SJCRH30 (cell line): ENCODE measurements around the gene CPN1. TPM values are rescaled to one million over a fixed set of nuclear protein-coding genes. Genes with fewer than 3 reads are reported as not detected.
"Not testable (repeated sequence)": the region's sequence is repeated elsewhere in the genome, so short reads cannot be mapped to it uniquely, and the experiment has no call there.

Source experiments
- DNase-seq, 2 experiments: peaks; one replicate each; pipeline ENCODE4 v3.0.0-alpha.2; 2015 to 2020
- H3K27ac ChIP-seq: fragments of 250-450 bp; sonication (Bioruptor Pico); 2 replicates; pipeline ENCODE4 v1.5.1; 2020; ENCODE audit warnings: mild to moderate bottlenecking, moderate library complexity
- H3K27me3 ChIP-seq: fragments of 250-450 bp; sonication (Bioruptor Pico); 2 replicates; pipeline ENCODE4 v1.5.1; 2020; ENCODE audit warnings: mild to moderate bottlenecking, moderate library complexity
- H3K36me3 ChIP-seq: fragments of 250-450 bp; sonication (Bioruptor Pico); 2 replicates; pipeline ENCODE4 v1.5.1; 2020; ENCODE audit warnings: mild to moderate bottlenecking, moderate library complexity
- H3K4me1 ChIP-seq: fragments of 250-450 bp; sonication (Bioruptor Pico); 2 replicates; pipeline ENCODE4 v1.5.1; 2020; ENCODE audit warnings: mild to moderate bottlenecking, moderate library complexity
- H3K4me3 ChIP-seq: fragments of 250-450 bp; sonication (Bioruptor Pico); 2 replicates; pipeline ENCODE4 v1.5.1; 2020; ENCODE audit warnings: mild to moderate bottlenecking, moderate library complexity
- H3K9me3 ChIP-seq: fragments of 250-450 bp; sonication (Bioruptor Pico); replicated peaks from 2 replicates; pipeline ENCODE4 v1.5.1; 2020; ENCODE audit warnings: mild to moderate bottlenecking, moderate library complexity
- total RNA-seq: library from RNA; depleted of rRNA; stranded (reverse); fragments of >200 nt; shearing (Covaris generic); gene quantifications from 2 replicates; pipeline ENCODE4 v1.2.3, GENCODE V29; 2014

CPN1 gene
- total RNA-seq, 1 experiment from 2014 or later = not detected

DNA sequence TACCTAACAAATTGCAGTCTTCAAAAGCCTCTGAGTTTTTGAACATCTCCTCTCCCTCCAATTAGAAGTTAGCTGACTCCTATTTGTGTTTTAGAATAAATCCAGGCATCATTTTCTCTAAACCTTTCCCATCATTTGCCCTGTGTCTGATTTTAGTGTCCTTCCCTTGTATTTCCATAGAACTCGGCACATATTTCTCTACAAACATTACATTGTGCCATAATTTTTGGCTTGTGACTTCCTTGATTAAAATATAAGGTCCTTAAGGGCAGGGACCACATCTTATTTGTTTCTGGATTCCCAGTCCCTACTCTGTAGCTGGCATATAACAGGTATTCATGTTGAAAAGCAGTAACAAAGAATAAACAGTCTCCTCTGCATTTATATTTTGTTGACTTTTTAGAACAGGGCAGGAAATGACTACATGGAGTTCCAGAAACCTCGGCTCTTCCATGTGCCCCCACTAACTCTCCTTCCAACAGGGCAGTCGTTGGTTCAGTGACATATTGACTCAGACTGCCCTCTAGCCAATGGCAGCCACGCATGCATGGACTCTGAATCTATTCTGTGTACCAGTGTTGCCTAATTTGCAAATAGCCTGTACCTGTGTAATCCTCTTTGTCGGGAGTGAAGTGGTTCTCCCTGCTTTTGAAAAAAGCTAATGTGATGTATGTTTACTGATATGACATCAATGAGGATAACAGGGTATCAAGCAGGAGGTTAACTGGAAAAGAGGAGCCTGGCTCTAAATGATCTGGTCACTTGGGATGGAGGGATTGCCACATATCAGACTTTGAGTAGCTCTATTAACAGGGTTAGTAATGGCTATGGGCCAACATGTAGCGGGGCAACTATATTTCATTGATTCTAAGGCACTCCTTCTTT, 19.8 kb upstream of the CPN1 start:
- Histone ChIP-seq H3K27ac (no peak overlapping the region), H3K36me3 (no peaks in the 10 kb centered on the region), H3K27me3 (no peaks in the 10 kb centered on the region), H3K4me3 (no peak overlapping the region), H3K4me1 (no peaks in the 10 kb centered on the region), H3K9me3 (no peaks in the 10 kb centered on the region)
- no peak for DNase-seq

DNA sequence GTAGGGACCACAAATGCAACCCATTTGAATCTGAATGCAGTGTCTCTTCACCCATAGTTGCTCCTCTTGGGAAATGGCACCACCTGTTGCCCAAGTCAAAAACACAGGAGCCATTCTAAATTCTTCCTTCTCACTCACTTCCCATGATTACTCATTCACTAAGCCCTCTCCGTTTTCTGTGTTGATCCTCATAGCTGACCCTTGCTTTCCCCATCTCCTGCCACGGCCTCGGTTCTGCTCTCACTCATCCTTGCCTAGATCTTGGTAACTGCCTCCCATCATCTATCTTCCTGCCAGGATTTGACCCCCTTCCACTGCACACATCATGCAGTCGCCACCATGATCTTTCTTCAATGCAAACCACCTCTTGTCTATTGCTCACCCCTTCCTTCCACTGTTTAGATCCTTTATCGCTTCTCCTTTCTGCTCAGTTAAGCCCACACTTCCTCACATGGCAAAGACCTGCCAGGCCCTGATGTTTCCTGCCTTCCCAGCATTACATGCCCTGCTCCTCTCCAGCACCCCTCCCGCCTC, 19.0 kb upstream of the CPN1 start:
- no peaks in the 10 kb centered on the region for H3K9me3 ChIP-seq
- H3K4me3 ChIP-seq = no peak overlapping the region
- H3K27me3 ChIP-seq = no peaks in the 10 kb centered on the region
- H3K4me1 ChIP-seq = no peaks in the 10 kb centered on the region
- H3K36me3 ChIP-seq = no peaks in the 10 kb centered on the region
- no peak overlapping the region for H3K27ac ChIP-seq
- peak; percentile 21 to 65 for DNase-seq

DNA sequence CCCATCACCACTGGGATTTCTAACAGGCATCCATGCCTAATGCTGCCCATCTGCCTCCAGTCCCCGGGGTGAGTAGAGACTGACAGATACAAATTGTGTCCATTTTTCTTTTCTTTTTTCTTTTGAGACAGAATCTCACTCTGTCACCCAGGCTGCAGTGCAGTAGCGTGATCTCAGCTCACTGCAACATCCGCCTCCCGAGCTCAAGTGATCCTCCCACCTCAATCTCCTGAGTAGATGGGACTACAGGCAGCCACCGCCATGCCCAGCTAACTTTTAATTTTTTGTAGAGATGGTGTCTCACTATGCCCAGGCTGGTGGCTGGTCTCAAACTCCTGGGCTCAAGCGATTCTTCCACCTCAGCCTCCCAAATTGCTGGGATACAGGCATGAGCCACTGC, 7.6 kb upstream of the CPN1 start:
- DNase-seq = no peak
- H3K27me3 ChIP-seq = no peaks in the 10 kb centered on the region
- H3K27ac ChIP-seq = no peak overlapping the region
- no peak overlapping the region for H3K4me3 ChIP-seq
- no peaks in the 10 kb centered on the region for H3K4me1 ChIP-seq
- no peaks in the 10 kb centered on the region for H3K36me3 ChIP-seq
- H3K9me3 ChIP-seq = no peaks in the 10 kb centered on the region

DNA sequence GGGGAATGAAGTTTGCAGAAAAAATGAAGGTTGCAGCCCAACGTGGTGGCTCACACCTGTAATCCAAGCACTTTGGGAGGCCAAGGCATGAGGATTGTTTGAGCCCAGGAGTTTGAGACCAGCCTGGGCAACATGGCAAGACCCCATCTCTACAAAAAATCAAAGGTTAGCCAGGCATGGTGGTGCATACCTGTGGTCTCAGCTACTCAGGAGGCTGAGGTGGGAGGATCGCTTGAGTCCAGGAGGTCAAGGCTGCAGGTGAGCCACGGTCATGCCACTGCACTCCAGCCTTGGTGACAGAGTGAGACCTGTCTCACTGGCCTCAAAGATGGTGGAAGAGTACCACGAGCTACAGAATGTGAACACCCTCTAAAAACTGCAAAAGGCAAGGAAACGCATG, 5.0 kb upstream of the CPN1 start:
- H3K4me1 ChIP-seq, H3K27ac ChIP-seq, H3K9me3 ChIP-seq, H3K27me3 ChIP-seq, H3K4me3 ChIP-seq, DNase-seq, H3K36me3 ChIP-seq: not testable (repeated sequence)

DNA sequence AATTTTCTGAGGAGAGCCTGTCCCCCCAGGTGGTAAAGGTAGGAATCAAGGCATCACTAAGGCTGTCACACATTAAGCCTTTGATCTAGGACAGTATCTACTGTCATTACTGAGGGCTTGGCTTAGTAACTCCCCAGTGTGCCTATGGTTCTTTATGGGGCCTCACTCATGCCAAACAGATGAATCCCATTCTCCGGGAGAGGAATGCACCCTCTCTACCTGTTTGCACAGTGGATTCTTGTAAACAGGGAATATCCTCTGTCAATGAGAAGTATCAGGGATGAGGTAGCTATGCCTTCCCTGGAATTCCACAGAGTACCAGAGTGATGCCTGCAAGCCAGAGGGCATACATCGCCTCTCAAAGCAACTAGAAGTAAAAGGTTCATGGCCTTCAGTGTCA, 3.9 kb upstream of the CPN1 start:
- Histone ChIP-seq H3K27ac (no peak overlapping the region), H3K4me1 (no peaks in the 10 kb centered on the region), H3K4me3 (no peak overlapping the region), H3K36me3 (no peaks in the 10 kb centered on the region), H3K27me3 (no peaks in the 10 kb centered on the region; the same call in 1 of the 2 replicates), H3K9me3 (no peaks in the 10 kb centered on the region)
- DNase-seq = no peak

DNA sequence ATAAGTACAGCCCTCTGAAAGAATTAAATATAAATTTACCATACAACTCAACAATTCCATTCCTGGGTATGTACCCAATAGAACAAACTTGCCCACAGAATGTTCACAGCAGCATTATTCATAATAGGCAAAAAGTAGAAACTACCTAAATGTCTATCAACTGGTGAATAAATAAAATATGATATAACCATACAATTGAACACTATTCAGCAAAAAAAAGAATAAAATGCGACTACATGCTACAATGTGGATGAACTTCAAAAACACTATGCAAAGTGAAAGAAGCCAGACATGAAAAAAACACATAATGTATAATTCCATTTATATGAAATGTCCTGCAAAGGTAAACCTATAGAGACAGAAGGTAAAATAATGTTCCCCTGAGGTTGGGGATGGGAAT, 2.0 kb upstream of the CPN1 start:
- no peak for DNase-seq
- Histone ChIP-seq H3K27ac (no peak overlapping the region), H3K27me3 (no peaks in the 10 kb centered on the region; the same call in 1 of the 2 replicates), H3K4me1 (no peaks in the 10 kb centered on the region), H3K9me3 (no peaks in the 10 kb centered on the region), H3K36me3 (no peaks in the 10 kb centered on the region), H3K4me3 (no peak overlapping the region)

DNA sequence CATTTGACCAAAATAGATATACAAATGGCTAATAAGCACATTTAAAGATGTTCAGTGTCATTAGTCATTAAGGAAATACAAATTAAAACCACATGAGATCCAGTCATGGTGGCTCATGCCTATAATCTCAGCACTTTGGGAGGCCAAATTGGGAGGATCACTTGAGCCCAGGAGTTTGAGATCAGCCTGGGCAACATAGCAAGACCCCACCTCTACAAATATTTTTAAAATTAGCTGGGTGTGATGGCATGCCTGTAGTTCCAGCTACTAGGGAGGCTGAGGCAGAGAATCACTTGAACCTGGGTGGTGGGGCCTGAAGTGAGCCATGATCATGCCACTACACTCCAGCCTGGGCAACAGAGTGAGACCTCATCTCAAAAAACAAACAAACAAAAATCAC, 607 bp upstream of the CPN1 start:
- not testable (repeated sequence) for H3K27me3 ChIP-seq, H3K27ac ChIP-seq, H3K36me3 ChIP-seq, H3K4me3 ChIP-seq, DNase-seq, H3K9me3 ChIP-seq, H3K4me1 ChIP-seq

DNA sequence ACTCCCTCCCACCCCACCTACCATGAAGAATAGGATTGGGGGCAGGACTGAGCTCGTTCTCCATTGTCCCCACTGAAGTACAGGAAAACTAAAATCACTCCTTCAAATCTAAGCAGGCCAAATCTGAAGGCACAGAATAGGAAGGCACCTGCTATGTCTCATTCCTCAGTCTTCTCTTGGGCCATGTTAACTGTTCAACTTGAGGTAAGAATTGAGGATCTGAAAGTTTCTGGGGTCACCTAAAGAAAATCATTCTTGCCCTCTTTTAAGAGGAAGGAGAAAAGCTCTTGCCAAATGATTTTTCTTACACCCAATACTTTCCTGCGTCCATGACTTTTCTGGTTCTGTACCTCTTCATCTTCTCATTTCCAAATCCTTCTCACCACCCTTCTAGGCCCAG, 4.9 kb downstream of the CPN1 start:
- Histone ChIP-seq H3K4me3 (no peak overlapping the region), H3K4me1 (no peaks in the 10 kb centered on the region), H3K27ac (no peak overlapping the region), H3K27me3 (0 out of 2 replicates have a peak, but pooled peaks cover 6% of the 10 kb centered on the region), H3K36me3 (no peaks in the 10 kb centered on the region), H3K9me3 (no peaks in the 10 kb centered on the region)
- no peak for DNase-seq

DNA sequence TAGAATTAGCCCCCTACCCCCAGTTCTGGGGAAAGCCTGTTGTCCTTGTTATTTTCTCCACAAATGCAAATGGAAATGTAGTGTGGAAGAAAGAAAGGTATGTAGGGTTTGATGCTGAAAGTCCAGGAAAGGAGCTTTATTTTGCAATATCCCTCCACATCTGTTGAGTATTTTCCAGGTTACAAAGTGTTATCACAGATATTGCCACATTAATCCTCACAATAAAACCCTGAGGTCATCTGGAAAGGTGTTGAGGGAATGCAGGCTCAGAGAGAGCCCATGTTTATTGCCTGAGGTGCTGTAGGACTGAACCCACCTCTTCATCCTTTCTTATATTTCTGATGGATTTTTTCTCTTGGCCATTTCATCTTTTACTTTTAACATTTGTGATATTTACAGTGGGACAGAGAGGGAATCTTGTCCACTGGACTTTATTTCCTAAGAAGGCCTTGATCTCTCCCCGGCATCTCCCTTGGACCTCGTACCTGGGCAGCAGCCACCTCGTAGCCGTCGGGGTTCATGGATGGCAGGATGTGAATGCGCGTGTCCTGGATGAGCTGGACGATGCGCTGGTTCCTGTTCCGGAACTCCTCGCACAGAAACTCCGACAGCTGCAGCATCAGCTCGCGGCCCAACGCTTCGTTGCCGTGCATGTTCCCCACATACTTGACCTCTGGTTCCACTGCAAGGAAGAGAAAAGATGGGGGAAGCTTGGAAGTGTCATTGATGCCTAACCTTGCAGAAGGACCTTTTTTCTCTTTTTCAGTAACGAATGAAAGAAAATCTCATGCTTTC, 6.0 kb downstream of the CPN1 start:
- no peaks in the 10 kb centered on the region for H3K9me3 ChIP-seq
- no peak for DNase-seq
- H3K4me1 ChIP-seq = no peaks in the 10 kb centered on the region
- no peak overlapping the region for H3K4me3 ChIP-seq
- no peaks in the 10 kb centered on the region for H3K36me3 ChIP-seq
- H3K27me3 ChIP-seq = 0 out of 2 replicates have a peak, but pooled peaks cover 7% of the 10 kb centered on the region
- no peak overlapping the region for H3K27ac ChIP-seq

DNA sequence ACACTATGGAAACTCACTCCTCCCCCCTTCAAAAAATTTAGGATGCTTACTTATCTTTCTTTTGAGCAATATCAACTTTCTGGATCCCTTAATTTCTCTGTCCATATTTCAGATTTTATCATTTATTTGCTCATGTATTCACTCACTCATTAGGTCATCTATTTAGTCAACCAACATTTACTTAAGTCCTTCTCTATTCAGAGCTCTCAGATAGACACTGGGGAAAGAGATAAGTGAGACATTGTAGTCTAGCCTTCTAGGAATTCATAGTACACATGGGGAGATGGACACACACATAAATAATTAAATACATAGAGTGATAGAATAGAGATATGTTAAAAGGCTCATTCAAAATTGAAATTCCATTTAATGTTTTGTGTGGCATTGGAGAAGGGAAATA, 9.2 kb downstream of the CPN1 start:
- H3K27me3 ChIP-seq = 0 out of 2 replicates have a peak, but pooled peaks cover 7% of the 10 kb centered on the region
- H3K36me3 ChIP-seq = no peaks in the 10 kb centered on the region
- H3K9me3 ChIP-seq = no peaks in the 10 kb centered on the region
- no peak overlapping the region for H3K27ac ChIP-seq
- H3K4me3 ChIP-seq = no peak overlapping the region
- no peaks in the 10 kb centered on the region for H3K4me1 ChIP-seq
- DNase-seq = no peak

DNA sequence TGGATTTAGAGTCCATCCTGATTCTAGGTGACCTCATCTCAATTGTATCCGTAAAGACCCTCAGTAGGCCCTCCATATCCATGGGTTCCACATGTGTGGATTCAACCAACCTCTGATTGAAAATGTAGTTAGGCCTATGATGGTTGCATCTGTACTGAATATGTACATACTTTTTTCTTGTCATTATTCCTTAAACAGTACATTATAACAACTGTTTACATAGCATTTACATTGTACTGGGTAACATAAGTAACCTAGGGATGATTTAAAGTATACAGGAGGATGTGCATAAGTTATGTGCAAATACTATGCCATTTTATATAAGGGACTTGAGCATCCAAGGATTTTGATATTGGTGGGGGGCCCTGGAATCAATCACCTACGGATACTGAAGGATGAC, 10.1 kb downstream of the CPN1 start:
- Histone ChIP-seq H3K36me3 (no peaks in the 10 kb centered on the region), H3K4me1 (no peaks in the 10 kb centered on the region), H3K27me3 (0 out of 2 replicates have a peak, but pooled peaks cover 7% of the 10 kb centered on the region), H3K4me3 (no peak overlapping the region), H3K9me3 (no peaks in the 10 kb centered on the region), H3K27ac (no peak overlapping the region)
- DNase-seq = no peak

DNA sequence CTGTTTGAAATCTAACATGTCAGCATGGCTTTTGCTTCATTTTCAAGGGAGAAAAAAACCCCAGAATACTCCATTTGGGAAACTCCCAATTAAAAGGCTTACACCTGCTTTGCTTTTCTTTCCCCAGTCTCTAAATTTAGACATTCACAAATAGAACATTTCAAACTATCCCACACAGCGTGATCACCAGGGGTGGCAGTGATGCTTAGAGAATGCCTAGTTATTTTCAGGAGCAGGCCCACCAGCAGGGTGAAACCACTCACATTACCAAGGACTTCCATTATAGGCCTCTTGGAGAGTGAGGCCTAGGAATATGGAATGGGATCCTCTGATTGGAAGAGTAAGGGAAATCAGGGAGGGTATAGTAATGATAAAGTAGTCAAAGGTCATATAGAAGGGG, 14.2 kb downstream of the CPN1 start:
- no peaks in the 10 kb centered on the region for H3K36me3 ChIP-seq
- DNase-seq = no peak
- H3K27ac ChIP-seq = no peak overlapping the region
- 0 out of 2 replicates have a peak, but pooled peaks cover 7% of the 10 kb centered on the region for H3K27me3 ChIP-seq
- H3K4me3 ChIP-seq = no peak overlapping the region
- no peaks in the 10 kb centered on the region for H3K9me3 ChIP-seq
- H3K4me1 ChIP-seq = no peaks in the 10 kb centered on the region

DNA sequence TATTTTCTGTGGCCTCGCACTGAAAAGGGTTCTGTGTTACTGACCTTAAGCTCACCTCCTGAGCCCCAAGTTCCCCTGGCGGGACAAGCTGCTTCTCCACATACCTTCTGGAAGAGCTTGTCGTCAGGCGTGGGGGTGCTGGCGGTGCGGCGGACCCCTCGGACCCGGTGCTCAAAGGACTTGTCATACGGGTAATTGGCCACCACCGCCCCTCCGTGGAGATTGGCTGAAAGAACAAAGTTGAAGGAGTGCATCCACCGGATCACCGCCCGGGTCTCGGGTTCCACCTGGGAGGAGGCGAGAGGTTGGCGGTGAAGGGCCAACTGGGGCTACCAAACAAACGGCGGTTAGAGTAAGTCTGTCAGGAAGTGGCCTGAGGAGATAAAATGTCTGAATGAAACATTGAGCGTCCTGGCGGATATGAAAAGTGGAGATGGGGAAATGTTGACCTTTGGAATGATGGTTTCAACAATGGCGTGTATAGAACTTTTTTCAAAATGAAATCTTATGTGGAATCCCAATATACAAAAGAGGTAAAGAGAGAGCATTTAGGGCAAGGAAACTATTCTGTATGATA, 16.5 kb downstream of the CPN1 start:
- Histone ChIP-seq H3K27ac (no peak overlapping the region), H3K4me1 (no peaks in the 10 kb centered on the region), H3K27me3 (no peaks in the 10 kb centered on the region), H3K9me3 (no peaks in the 10 kb centered on the region), H3K4me3 (no peak overlapping the region), H3K36me3 (no peaks in the 10 kb centered on the region)
- DNase-seq = no peak

DNA sequence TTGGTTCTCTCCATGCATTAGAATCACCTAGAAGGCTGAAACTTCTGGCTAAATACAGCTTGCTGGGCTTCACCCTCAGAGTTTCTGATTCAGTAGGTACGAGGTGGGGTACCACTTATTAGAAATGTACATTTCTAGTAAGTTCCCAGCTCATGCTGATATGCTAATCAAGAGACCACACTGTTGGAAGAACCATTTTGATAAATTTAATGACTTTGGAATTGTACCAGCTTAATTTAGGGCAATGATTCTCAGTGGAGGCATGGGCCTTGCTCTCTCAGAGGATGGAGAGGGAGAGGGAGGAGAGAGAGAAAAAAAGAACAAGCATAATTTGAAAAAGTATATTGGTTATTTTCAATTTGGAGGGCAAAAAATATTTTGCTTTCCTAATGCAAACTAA, 20.3 kb downstream of the CPN1 start:
- DNase-seq = no peak
- no peaks in the 10 kb centered on the region for H3K27me3 ChIP-seq
- H3K27ac ChIP-seq = no peak overlapping the region
- H3K4me3 ChIP-seq = no peak overlapping the region
- H3K9me3 ChIP-seq = no peaks in the 10 kb centered on the region
- no peaks in the 10 kb centered on the region for H3K36me3 ChIP-seq
- H3K4me1 ChIP-seq = no peaks in the 10 kb centered on the region

DNA sequence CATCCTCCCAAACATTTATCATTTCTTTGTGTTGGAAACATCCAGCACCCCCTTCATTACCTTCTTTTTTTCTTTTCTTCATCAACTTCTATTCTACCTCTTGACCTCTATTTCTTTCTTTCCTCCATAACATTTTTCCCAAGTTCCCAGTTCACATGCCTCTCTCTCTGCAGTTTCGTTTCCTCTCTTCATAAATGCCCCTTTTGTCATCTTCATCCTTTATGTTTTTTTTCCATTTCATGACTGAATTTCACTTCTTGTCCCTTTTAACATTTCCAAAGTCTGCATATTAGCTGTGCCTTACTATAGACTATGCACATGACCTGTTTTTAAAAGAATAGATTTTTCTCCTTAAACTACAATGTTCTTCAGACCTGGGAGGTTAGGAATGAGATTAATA, 23.7 kb downstream of the CPN1 start:
- DNase-seq = no peak
- peaks cover 9% of the 10 kb centered on the region; the same call in 1 of the 2 replicates for H3K9me3 ChIP-seq
- H3K4me3 ChIP-seq = no peak overlapping the region
- no peaks in the 10 kb centered on the region for H3K4me1 ChIP-seq
- no peaks in the 10 kb centered on the region for H3K27me3 ChIP-seq
- no peaks in the 10 kb centered on the region for H3K36me3 ChIP-seq
- H3K27ac ChIP-seq = no peak overlapping the region
